ENCODE results near the gene MYBPH.

- no peak for TF ChIP-seq CTCF (IDR thresholded peaks at IDR 0.05)
- TF ChIP-seq POLR2A (IDR thresholded peaks at IDR 0.05; ENCODE audit: low read length): no peak
Observed at GRCh38 chr1:203202431-203203245, 27.0 kb upstream of the MYBPH start.
